DMS79 (cell line): ENCODE measurements around the gene NPC2.
"Not testable (repeated sequence)": the region's sequence is repeated elsewhere in the genome, so short reads cannot be mapped to it uniquely, and the experiment has no call there.

ENCODE experiments used
- DNase-seq: peaks from one replicate; lab custom pipeline; 2025; lab: John Stamatoyannopoulos, UW

The NPC2 gene

GRCh38 chr14:74492776-74493342, at the start of gene NPC2:
NPC2 (minus strand) TSS chr14:74493305; CDS start chr14:74493274, 31 bp downstream.
- DNase-seq, result no peak

GRCh38 chr14:74542056-74542685, 49.1 kb upstream of the NPC2 start:
- DNase-seq, result no peak

DNA sequence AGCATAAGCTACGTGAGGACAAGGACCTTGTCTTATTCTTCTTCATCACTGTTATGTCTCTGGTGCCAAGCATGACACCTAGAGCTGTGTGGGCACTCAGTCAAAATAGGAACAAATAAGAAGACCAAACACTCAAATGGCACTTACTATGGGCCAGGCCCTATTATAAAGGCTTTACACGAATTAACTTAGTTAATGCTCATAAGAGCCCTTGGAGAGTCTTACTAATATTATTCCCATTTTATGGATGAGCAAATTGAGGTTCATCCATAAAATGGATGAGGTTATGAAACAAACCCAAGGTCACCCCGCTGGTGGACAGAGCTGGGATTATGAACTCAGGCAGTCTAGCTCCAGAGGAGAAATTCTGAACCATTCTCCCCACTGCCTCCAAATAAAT, 48.1 kb upstream of the NPC2 start:
- DNase-seq, result no peak

- no peak for DNase-seq
Observed at GRCh38 chr14:74539503-74539902, 46.4 kb upstream of the NPC2 start.

DNA sequence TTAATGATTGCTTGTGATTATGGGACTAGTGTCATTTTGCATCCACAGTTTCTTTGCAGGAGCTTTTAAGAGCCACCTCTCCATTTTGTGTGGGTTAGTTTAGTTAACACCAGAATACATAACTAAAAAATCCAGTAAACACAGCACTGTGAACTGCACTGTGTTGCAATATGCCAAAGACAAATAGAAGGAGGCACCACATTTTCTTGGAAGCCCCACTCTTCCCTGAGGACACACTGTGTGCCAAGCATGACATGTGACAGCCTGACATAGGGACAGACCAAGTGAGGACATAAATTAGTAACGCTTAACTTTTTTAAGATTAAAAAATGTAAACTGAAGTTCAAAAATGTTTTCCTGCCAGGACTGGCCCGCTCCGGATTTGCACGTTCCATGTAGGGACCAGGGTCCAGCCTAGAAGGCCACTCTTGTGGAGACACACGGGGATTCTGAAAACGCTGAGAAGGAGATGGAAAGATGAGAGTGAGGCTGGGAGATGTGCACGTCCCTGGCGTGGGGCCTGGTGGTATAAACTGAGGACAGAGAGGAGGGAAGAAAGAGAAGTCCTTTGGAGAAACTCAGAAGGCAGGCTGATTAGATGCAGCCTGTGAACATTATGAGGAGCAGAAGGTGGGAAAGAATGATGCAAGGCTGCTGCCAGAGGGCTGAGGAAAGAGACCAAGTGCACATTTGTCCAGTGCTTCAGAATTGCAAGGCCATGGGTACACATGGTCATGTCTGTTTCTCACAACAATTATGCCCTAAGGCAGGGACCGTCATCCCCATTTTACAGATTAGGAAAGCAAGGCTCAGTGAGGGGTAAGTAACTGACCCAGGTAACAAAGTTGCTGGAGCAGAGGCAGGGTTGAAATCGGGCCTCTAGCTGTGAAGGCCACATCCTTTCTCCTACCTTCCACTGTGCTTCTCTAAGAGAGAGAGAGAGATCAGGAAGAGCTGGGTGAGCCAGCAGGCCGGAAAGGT, 45.6 kb upstream of the NPC2 start:
- no peak for DNase-seq

GRCh38 chr14:74536336-74536735, 43.2 kb upstream of the NPC2 start:
- DNase-seq, result not testable (repeated sequence)

DNA sequence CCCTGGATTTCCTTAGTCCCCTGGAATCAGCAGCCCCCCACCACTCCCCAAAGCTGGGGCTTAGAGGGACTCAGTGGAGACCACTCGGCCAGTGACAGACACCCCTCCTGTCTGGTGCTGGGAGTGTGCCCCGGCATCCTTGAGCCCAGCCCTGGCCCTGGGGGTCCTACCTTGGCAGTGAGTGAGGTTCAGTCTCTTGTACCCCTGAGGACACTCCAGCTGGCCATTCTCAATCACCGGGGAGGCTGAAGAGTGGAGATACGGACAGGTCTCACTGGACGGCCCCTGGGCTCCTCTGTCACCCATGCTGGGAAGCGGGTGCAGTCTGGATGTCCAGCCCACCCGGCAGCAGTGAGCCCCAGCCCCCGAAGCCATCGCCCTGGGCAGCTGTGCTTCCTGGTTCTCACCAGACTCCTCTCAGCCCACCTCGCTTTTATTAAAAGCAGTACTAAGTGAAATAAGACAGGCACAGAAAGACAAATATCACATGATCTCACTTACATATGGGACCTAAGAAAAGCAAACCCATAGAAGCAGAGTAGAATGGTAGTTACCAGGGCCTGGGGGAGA, 42.7 kb upstream of the NPC2 start:
- DNase-seq, result no peak

- DNase-seq, result no peak
Observed at GRCh38 chr14:74533576-74533975, 40.5 kb upstream of the NPC2 start.

- DNase-seq, result no peak
Observed at GRCh38 chr14:74532246-74532645, 39.1 kb upstream of the NPC2 start.

DNA sequence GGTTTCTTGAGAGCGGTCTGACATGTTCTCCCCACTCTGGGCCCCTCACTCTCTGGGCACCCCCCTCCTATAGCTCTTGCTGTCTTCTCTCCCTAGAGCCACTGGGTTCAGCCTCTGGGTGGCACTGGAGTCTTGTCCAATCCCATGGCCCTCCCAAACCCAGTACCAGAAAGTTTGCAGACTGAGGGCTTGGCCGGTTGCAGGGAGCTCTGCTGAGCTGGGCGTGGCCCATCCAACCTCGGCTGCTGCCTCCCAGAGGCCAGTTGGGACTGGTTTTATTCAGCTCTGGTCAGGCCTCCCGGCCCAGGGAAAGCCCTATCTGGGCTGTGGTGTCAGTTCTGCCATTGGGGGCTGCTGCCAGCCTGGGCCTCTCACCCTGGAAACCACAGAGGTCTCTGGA, 38.4 kb upstream of the NPC2 start:
- no peak for DNase-seq

- no peak for DNase-seq
Observed at GRCh38 chr14:74531006-74531405, 37.9 kb upstream of the NPC2 start.

- no peak for DNase-seq
Observed at GRCh38 chr14:74528886-74529285, 35.8 kb upstream of the NPC2 start.

GRCh38 chr14:74528406-74528805, 35.3 kb upstream of the NPC2 start:
- no peak for DNase-seq

- DNase-seq, result no peak
Observed at GRCh38 chr14:74527736-74528280, 34.7 kb upstream of the NPC2 start.

DNA sequence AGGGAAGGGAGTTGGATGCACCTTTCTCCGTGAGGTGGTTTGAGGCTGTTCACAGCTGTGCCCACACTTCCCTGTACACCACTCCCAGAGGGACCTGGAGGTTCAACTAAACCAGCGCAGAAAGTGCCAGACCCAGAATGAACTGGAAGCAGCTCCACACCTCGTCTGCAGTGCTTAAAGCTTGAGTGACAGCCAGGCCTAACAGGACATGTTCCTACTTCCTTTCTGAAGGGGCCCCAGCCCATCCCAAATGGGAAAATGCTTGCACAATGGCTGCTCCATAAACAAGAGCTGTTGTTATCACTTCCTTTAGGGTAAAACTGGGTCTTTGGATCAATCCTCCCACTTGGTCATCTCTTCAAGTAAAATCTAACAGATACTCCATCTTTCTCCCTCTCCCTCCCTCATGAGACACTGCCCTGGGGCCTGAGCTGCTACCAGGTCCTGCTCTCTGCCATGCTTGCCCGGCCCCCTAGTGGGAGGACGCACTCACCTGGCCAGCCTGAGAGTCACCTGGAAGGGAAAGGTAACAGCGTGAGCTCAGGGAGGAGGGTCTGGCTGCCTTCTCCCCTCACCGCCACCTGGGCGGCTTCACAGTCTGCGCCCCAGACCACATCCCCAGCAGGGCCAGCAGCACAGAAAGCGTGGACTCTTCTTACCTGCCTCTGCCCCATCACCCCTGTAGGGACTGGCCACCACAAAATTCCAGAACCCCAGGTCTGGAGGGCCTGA, 33.9 kb upstream of the NPC2 start:
- no peak for DNase-seq

- no peak for DNase-seq
Observed at GRCh38 chr14:74525361-74525851, 32.3 kb upstream of the NPC2 start.

DNA sequence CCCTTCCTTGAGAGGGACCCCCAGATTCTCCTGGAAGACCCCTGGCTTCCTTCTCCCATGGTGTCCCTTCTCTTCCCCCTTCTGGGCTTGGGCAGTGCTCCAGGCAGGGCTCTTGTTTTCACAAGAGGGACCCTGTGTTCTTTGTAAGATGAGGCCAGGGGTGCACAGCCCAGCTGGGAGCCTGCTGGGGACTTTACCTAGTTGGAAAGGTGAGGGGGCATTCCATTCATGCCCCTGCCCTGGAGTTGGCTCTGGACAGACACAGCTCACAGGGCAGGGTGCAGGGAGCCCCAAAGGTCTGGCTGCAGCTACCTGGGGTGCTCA, 31.7 kb upstream of the NPC2 start:
- DNase-seq, result no peak

GRCh38 chr14:74524076-74524811, 31.1 kb upstream of the NPC2 start:
- no peak for DNase-seq

GRCh38 chr14:74522740-74523139, 29.6 kb upstream of the NPC2 start:
- DNase-seq, result no peak

- DNase-seq, result no peak
Observed at GRCh38 chr14:74521756-74522155, 28.7 kb upstream of the NPC2 start.
